Measurements from ENCODE around the gene PSMA8.
"Not testable (repeated sequence)": the region's sequence is repeated elsewhere in the genome, so short reads cannot be mapped to it uniquely, and the experiment has no call there.

- TF ChIP-seq ZNF12 (CRISPR knock-in tag; IDR thresholded peaks at IDR 0.05); ZSCAN12 (CRISPR knock-in tag; IDR thresholded peaks at IDR 0.05); ZSCAN9 (CRISPR knock-in tag; IDR thresholded peaks at IDR 0.05; ENCODE audit: borderline replicate concordance); CEBPG (CRISPR knock-in tag; IDR thresholded peaks at IDR 0.05); TBP (CRISPR knock-in tag; IDR thresholded peaks at IDR 0.05); GRHL1 (CRISPR knock-in tag; conservative IDR thresholded peaks at IDR 0.05); ZNF230 (CRISPR knock-in tag; IDR thresholded peaks at IDR 0.05); CTCF (CRISPR knock-in tag; IDR thresholded peaks at IDR 0.05); SMARCE1 (IDR thresholded peaks at IDR 0.05; ENCODE audit: borderline replicate concordance); SP1 (IDR thresholded peaks at IDR 0.05); SP1 (CRISPR knock-in tag; IDR thresholded peaks at IDR 0.05): not testable (repeated sequence)
Observed at GRCh38 chr18:26202001-26202400, 68.3 kb downstream of the PSMA8 start.

Data from HepG2 (cell line).